NCI-H187 (cell line): ENCODE results near the gene FRMD4A.
"Not testable (repeated sequence)": the region's sequence is repeated elsewhere in the genome, so short reads cannot be mapped to it uniquely, and the experiment has no call there.

Source experiments
- DNase-seq, 2 experiments: peaks; one replicate each; lab custom pipeline; 2025; lab: John Stamatoyannopoulos, UW

Gene FRMD4A

DNA sequence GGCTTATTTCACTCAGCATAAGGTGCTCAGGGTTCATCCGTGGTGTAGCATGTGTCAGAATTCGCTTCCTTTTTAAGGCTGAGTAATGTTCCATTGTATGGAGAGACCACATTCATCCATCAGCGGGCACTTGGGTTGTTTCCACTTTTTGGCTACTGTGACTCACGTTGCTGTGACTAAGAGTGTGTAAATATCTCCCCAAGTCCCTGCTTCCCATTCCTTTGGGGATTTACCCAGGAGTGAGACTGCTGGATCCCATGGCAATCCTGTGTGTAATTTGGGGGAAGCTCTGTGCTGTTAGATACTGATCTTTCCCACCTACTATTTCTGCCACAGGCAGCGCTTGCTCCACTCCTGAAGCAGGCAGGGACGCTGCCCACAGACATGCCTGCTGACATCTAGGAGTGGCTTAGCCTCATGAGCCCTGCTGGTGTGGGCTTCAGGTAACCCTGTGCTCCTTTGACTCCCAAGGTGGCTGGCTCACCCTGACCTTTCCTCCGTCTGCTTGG lies 346.0 kb downstream of the FRMD4A start:
- no peak for DNase-seq

DNA sequence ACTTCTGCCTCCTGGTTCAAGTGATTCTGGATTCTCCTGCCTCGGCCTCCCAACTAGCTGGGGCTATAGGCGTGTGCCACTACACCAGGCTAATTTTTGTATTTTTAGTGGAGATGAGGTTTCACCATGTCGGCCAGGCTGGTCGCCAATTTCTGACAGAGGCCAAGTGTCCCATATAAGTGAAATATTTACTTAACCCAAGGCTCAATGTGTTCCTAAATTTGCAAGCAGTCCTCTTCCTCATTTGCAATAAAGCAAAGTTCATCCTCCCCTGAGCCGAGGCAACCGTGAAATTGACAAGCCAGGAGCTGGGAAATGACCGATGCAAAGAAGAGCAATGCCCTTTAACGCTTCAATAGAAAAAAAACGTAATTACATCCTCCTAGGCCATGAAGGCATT lies 347.7 kb downstream of the FRMD4A start:
- no peak for DNase-seq

DNA sequence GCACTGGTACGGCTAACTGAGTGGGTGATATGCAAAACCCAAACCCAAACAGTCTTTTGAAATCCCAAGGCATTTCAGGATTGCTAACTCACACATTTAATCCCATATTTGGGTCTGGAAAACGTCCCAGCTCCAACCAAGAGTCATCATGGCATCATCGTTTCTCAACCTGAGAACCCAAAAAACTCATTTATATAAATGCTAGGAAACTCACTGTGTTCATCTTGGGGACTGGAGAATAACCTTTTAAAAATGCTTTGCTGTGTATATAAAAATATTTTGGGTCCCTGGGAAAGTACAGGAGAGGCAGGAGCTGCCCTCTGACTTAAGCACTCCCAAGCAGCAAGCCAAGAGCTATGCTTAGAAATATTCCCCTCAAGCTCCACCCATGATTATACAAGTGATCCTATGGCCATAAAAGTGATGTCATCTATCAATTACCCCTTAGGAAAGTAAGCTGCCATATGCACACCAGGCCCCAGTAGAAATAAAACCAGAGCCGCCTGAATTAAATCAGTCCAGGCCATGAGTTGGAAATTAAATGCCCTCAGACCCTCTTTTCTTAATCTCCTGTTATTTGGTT lies 352.1 kb downstream of the FRMD4A start:
- DNase-seq, result no peak

DNA sequence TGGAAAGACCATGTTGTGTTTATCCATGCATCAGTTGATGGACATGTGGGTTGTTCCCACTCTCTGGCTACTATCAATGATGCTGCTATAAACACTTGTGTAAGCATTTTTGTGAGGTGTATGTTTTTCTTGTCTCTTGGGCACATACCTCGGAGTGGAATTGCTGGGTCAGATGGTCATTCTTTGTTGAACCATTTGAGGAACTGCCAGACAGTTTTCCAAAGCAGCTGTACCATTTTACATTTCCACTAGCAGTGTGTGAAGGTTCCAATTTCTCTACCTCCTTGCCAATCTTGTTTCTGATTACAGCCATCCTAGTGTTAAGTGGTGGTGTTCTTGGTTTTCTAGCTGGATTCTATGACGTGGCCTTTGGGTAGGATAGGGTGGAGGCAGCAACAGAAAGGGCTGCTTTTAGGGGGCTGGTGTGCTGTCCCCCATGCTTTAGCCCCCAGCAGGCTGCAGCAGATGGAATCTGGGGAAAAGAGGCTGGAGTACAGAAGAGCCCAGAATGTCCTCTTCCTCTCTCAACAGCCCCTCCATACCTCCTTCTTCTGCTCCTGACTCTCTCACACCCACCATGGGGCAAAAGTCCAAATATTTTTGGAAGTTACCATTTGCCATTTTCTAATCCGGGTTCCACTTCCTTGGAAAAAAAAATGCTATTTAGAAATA lies 352.7 kb downstream of the FRMD4A start:
- DNase-seq, result no peak

DNA sequence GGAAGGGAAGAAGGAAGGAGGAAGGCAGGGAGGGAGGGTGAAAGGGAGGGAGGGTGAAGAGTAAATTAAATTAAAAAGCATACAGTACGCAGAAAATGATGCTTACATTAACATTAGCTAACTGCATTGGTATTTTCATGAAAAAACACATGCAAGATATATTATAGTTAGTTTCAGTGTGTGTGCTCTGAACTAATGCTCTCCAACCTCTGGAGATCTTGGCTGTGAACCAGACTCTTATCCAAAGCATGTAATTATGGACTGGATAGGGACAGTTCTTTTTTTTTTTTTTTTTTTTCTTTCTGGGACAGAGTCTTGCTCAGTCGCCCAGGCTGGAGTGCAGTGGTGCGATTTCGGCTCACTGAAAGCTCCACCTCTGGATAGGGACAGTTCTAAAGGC lies 357.0 kb downstream of the FRMD4A start:
- no peak for DNase-seq

DNA sequence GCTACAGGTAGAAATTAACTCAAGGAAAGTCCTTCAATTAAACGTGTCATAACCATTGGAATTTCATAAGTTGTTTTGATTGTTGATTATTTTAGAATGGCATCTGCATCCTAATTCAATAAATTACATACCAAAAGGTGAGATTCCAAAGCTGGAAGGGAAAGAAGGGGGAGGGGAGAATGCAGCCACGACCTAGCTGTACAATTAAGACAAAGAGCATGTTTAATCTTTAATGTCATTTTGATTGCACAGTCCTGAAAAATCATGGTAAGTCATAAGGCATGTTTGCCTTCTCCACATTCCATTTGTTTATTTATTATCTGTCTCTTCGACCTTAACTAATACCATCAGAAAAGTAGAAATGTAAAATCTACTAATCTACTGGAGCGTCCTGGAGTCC lies 358.1 kb downstream of the FRMD4A start:
- no peak for DNase-seq

DNA sequence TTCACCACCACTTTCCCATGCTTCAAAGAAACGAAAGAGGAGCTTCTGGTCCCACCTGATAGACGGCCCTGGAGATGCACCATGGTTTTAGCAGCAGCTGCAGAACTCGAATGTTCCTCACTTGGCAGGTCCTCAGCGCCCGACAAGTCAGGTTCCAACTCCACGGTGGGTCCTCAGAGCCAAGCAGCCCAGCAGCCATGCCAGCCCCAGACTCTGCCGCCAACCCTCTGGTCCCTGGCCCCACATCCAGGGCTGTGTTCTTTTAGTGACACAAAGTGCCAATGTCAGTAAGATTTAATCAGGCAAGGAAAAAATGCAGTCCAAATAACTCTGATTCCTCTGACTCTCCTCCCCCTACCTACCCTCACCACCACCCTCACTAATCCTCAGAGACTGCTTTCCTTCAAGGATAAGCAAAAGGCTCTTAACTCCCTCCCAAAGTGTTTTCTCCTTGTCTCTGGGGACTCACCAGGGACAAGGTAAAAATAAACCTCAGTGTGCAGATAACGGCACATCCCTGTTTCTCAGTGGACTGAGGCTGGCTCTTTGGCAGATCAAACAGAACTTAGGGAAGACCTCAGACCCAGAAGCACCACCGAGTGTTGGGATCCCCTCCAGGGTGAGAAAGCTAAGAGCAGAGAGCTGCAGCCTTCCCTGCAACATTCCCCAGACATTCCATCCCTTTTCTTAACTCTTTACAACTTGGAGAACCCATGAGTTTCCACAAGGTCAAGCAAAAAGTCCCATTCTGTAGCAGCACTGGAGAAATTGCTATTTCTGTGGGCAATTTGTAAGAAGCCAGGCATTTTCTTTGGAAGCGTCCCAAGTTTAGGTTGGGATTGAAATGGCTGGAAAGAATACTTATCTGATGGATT lies 358.9 kb downstream of the FRMD4A start:
- DNase-seq, result no peak

DNA sequence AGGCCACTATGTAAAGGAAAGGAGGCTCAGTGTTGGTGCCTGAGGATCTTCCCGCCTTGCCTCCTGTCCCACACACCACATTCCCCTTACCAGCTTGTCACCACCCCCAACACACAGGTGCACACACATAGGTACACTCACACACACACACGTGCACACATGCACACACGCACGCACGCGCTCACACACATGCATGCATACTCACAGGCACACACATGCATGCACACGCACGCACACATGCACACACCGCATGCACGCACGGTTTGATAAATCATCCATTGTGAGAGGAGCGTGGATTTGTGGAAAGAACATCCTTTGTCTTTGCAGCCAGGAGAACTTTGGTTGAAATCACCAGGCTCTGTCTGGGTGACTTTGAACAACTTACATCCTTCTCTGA lies 359.8 kb downstream of the FRMD4A start:
- no peak for DNase-seq

DNA sequence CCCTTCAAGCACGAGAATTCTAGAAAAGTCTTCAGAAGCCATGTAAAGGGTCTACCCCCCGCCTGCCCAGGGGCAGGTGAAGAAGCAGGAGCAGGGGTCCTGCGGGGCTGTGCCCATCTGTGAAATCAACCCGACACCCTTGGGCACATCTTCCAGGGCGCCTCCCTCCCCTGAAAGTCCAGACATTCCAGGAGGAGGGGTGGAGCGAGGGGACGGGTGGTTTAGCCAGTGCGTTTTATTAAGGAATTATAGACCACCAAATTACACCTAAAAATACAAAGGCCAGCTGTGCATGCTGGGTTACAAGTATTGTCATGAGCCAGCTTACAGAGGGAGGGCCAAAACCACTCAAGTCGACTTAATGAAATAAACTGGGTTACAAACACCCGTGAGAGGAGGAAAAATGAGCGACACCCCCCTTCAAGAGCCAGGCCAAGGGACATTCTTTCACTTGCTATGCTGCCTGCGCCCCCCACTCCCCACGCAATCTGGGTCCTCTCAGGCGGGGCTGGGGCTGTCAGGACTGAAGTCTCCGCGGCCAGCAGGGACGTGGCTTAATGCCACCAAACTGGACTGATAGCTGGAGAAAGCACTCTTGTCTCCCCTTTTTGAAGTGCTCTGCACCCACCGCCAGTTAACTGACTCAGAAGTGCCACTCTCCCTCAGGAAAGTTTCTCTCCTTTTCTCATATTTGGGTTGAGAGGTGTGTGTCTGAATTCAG lies 360.3 kb downstream of the FRMD4A start:
- DNase-seq, result no peak

DNA sequence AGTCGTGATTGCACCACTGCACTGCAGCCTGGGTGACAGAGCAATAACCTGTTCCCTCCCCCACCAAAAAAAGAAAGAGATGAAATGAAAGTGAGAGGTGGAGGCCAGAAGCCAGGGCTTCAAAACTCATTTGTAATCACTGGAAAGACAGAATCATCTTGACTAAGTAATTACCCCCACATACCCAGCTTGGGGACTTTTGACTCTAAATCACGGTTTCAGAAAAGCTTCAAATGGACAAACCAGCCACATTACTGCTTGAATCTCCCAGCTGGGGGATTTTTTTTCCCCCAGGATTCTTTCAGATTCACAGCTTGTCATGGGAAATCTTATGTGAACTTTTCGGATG lies 361.0 kb downstream of the FRMD4A start:
- no peak for DNase-seq

DNA sequence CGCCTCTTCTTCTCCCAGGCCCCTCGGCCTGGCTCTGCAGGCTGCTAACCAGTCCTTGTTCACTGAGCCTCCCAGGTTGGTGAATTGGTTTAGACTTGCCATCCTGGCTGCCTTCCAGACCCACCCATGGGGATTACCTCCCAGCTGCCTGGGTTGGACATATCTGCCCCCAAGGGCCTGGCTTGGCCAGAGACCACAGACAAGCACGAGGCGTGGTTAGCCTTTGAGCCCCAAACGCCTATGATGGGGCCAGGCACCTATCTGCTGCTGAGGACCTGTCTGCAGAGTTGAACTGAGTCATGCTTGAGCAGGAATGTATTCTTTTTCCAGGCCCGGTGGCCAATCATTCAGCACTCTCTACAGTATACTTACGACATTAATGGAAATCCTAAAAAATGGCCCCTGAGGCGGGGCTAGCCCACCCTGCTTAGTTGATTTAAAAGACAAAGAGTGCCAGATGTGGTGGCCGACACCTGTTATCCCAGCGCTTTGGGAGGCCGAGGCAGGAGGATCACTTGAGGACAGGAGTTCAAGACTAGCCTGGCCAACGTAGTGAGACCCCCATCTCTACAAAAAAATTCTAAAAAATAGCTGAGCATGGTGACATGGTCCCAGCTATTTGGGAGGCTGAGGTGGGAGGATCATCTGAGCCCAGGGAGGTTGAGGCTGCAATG lies 361.5 kb downstream of the FRMD4A start:
- DNase-seq, result no peak

DNA sequence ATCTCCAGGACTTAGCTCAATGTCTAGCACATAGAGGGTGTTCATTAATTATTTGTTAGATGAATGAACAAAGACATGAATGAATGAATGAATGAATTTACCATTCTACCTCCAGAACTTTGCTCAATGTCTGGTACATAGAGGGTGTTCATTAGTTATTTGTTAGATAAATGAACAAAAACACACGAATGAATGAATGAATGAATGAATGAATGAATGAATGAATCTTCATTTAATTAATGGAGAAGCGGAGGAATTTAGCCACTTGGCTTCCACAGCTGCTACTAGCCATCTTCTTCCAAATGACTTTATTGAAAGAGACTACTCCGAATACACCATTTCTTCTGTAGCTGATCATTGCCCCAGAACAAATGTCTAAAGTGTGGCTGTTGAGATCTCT lies 368.9 kb downstream of the FRMD4A start:
- DNase-seq, result no peak

DNA sequence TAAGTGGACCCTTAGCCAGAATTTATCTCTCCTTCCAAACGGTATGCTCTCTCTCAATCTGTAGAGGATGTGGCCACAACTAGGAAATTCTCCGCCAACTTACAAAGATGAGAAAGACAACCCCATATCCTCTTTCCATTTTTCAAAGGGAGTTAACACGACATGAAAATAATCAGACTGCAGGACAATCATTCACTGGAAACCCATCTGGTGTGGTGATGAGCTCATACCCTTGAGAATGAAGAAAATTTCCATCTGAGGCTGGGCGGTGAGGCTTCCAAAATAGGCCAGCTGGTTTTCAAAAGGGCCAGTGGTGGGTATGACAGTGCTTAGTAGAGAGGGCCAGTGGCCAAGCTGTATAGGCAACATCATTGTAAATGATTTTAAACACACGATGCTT lies 369.6 kb downstream of the FRMD4A start:
- DNase-seq, result no peak

DNA sequence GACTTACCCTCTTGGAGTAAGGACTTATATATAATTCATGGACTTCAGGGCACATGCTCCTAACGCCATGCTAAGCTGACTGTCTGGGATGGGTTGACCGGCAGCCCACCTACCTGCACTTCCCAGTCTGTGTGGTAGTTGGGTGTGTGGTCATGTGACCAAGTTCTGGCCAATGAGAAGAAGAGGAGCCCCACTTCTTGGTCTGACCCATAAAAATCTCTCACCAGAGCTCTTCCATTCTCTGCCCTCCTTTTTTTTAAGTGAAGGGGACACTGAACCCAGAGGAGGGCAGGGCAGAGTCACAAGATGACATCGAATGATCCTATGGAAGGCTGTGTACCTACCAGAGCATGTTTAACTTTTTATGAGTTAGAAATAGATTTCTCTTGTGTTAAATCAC lies 370.1 kb downstream of the FRMD4A start:
- DNase-seq, result no peak

DNA sequence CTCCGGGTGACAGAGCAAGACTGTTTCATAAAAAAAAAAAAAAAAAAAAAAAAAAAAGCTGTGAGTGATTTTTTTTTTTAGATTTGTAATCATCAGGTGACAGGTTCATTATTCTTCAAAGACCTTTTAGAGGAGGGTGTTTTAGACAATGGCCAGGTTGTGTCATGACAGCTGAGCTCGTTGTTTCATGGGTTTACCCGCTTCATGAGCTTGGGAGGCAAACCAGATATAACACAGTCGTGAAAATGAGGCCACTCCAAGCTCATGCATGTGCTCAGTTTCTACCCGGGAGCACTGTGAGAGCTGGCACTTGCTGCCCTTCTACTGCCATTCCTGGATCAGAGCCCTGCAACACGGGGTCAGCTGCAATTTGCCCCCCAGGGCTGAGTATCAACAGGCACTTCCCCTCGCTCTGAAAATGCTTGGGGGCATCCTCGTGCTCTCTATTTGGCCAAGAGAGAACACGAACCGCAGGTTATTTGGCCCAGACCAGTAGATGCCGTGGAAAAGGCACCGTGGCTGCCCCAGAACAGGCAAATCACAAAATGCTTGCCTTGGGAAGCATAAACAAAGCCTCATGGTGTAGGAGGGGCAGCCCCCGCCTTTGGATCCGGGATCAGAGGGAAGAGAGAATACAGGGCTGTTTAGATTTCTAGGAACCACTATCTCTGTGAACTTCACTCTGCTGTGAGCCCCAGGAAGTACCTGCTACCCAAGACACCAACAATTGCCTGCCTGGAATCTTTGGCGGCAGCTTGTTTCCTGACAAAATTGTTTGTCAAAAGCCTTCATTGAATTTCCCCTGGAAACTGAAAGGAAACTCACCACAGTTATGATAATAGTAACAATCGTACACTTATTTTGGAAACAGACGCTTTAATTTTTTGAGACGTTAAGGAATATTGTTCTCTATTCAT lies 371.0 kb downstream of the FRMD4A start:
- DNase-seq, result no peak

DNA sequence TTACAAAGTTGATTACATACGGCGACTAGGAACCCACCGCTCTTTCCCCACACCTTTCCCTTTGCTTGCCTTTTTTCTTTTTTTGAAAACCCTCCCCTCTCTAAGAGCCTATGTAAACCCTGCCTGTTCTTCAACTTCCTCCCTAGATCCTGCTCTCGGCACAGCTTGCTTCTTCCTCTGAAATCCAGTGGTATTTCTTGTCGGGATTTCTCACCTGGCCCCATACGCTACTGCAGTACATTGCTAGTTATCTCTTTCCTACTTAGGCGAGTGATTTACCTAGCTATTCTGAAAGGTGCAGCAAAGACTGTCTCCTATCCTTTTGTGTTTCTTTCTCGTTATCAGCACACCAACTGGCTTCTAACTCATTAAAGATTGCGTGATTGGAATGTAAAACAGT lies 372.9 kb downstream of the FRMD4A start:
- no peak for DNase-seq

DNA sequence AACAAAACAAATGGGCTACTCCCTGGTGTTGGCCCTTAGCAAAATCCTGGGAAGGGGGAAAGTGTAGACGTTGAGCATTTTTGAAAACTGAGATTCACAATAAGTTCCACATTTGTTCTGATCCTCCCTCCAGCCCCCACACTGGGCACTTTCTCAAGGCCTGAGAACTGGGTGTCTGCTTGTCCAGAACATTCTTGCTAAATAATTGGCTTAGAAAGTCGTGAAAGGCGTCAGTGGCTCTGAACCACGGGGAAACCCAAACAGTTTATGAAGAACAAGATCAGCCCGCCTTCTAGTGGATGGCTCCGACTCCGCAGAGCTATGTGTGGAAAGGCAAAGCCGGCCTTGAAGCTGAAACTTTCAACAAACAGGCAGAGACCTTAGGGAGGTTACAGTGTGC lies 373.9 kb downstream of the FRMD4A start:
- no peak for DNase-seq

DNA sequence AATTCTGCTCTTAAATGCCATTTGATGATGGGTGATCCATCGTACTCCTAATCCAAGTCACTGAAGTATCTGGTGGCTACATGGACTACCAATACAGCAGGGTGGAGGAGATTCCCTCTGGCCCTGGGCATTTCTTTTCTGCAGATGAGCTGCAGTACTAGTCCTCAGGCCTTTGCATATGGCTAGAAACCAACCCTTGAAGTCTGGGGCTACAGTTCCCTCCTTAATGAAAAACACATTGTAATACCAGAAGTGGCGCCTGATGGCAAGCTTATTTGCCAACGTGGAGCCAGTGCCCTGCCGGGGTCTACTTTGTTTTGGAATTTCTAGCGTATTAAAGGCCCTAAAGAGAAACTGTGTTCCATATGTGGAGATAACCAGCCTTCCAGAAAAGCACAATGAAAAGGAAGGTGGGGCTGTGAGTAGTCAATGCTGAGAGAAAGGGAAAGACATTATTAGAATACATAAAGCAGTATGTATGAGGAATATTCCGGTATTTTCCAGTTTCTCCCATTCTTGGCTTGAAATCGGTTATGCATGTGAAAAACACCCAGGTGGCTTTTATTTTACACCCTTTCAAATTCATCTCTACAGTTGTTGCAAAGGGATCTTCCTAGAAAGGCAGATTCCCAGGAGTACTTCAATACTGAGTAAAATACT lies 375.2 kb downstream of the FRMD4A start:
- DNase-seq, result no peak

DNA sequence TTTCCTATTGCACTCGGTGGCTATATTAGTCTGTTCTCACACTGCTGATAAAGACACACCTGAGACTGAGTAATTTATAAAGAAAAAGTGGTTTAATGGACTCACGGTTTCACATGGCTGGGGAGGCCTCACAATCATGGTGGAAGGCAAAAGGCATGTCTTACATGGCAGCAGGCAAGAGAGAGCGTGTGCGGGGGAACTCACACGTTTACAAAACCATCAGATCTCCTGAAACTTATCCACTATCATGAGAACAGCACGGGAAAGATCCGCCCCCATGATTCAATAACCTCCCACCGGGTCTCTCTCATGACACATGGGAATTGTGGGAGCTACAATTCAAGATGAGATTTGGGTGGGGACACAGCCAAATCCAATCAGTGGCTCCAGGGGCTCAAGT lies 376.5 kb downstream of the FRMD4A start:
- DNase-seq, result not testable (repeated sequence)

DNA sequence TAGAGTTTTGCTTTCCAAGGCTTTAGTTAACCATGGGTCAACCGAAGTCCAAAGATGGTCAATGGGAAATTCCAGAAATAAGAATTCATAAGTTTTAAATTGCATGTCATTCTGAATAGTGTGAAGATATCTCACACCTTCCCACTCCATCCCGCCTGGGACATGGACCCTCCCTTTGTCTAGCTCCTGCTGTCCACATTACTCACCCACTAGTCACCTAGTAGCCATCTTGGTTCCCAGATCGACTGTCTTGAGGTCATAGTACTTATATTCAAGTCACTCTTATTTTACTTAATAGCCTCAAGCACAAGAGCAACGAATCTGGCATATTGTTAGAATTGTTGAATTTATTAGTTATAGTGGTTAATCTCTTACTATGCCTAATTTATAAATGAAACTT lies 377.4 kb downstream of the FRMD4A start:
- no peak for DNase-seq
